GM12872 (cell line): ENCODE results near the gene SNX6.

ENCODE experiments used
- CTCF ChIP-seq: IDR thresholded peaks from 3 replicates; pipeline ENCODE4 v1.5.1; 2011; ENCODE audit warnings: low read depth, mild to moderate bottlenecking, low read length, moderate library complexity; ENCODE audit not compliant: insufficient read depth

The SNX6 gene

GRCh38 chr14:34582117-34582680, 47.7 kb downstream of the SNX6 start:
- TF ChIP-seq CTCF = no peak

- TF ChIP-seq CTCF = no peak
Observed at GRCh38 chr14:34580381-34580780, 49.6 kb downstream of the SNX6 start.

- no peak for TF ChIP-seq CTCF
Observed at GRCh38 chr14:34571771-34572170, 58.2 kb downstream of the SNX6 start.

GRCh38 chr14:34569750-34570149, 60.2 kb downstream of the SNX6 start:
- no peak for TF ChIP-seq CTCF

- no peak for TF ChIP-seq CTCF
Observed at GRCh38 chr14:34568803-34569202, 61.1 kb downstream of the SNX6 start.

GRCh38 chr14:34562776-34563150, 67.2 kb downstream of the SNX6 start:
- no peak for TF ChIP-seq CTCF

GRCh38 chr14:34554540-34555250, 75.3 kb downstream of the SNX6 start:
- no peak for TF ChIP-seq CTCF
